GM21515 (cell line): ENCODE results near the gene UQCRHL.

Experiments used
- ATAC-seq: cut with Tn5 transposase; IDR thresholded peaks from one replicate; pipeline ENCODE4 v1.9.1; 2021; ENCODE audit not compliant: unreplicated experiment

The UQCRHL gene

DNA sequence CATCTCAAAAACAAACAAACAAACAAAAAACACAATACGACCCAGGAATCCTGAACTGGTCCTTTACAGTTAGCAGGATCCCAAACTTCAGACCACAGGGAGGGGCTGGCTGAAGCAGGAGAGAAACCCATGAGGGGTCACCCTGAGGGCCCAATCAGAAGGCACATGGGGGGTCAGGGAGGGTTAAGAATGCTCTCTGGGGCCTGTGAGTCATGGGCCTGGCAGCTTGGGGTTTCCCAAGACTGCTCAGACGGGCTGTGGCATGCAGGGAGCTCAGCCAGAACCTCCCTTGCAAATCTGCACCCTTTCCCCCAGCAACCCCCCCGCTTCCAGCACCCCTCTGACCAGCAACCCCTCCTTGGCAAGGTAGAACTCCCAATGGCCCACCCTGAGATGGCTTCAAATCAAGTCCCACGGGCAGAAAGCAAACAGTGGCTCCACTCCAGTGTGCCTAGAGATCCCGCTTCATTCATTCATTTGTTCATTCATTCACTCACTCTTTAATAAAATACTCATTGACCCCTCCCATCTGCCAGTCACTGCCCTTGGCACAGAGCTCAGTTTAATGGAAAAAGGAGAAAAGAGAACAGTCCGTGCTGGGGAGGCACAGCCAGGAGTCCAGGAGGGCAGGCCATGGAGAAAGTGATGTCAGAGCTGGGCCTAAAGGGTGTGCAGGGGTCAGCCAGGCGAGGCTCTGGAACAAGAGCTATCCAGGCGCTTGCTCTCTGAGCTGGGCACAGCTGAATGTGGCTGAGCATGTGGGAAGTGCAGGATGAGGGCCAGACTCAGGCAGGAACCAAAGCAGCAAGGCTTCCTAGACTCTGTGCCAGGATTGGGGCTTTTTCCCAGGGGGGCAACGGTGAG lies 8.2 kb downstream of the UQCRHL start:
- no peak for ATAC-seq

DNA sequence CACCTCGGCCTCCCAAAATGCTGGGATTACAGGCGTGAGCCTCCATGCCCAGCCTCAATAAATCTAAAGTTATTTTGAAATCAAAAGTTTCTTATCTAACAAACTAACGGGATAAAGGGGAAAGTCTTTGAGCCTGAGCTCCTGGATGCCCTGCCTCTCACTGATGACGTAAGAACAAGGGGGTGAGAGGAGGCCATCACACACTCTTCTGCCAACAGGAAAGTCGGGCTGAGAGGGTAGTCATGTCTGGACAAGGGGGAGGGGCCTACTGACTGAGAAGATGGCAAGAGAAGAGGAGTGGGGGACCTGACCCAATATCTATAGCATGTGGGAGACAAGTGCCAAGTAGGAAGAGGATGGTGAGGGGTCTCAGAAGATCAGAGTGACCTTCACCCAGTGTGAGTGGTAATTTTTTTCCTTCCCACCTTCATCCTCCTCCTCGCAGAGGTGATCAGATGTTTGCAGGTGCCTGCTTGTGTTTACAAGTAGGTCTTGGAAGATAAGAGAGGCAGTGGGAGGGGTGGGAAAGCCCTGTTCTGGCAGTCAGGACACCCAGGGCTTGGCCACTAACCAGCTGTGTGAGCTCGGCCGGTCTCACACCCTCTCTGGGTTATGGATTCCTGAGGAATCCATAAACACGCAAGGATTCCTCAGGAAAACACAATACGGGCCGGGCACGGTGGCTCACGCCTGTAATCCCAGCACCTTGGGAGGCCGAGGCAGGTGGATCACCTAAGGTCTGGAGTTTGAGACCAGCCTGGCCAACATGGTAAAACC lies 9.6 kb downstream of the UQCRHL start:
- ATAC-seq = no peak

DNA sequence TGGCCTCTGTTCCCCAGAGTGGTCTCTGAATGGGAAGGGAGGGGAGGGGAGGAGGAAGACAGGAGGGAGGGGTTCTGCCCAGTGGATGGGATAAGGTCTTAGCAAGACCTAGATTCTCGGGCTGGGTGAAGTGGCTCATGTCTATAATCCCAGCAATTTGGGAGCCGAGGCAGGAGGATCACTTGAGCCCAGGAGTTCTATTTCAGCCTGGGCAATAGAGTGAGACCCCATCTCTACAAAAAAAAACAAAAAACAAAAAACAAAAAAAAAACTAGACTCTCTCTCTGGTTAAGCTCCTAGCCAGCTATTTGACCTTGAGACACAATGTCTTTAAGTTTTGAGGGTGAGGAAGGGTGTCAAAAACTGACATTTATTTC lies 11.4 kb downstream of the UQCRHL start:
- ATAC-seq = no peak

DNA sequence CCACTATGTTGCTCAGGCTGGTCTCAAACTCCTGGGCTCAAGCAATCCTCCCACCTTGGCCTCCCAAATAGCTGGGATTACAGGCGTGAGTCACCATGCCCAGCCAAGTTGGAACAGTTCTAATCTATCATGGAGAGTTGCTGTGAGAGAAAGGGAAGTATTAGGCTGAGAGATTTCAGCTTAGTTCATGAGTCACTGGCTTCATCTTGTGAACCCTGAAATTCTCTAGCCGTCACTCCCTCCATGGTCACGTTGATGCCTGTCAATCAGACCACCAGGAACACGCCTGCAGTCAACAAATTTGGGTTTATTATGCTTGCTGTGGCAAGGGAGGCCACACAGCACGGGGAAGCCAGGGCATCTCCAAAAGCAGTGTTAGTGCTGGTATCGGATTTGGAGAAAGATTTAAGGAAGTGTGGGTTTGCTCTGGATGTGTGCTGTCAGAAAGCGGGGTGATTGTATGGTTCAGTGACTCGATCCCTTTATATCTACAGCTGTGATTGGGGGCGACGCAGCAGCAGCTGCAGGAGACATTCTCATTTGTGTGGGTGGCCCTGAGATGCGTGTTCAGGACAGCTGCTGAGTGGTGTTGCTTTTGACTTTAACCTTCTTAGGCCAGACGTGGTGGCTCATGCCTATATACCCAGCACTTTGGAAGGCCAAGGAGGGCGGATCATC lies 18.7 kb downstream of the UQCRHL start:
- ATAC-seq = no peak

DNA sequence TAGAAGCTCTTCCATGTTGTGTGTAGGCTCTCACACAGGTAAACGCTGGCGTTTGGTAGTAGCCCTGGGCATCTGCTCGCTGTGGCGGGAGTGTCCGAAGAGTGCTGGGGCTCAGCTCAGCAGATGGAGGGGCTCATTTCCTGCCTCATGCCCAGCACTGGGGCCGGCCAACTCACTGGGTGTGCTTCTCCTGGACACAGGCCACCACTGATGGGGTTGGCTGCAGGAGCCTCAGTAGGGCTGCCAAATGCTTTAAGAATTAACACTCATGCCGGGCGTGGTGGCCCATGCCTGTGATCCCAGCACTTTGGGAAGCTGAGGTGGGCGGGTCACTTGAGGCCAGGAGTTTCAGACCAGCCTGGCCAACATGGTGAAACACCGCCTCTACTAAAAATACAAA lies 20.9 kb downstream of the UQCRHL start:
- no peak for ATAC-seq

DNA sequence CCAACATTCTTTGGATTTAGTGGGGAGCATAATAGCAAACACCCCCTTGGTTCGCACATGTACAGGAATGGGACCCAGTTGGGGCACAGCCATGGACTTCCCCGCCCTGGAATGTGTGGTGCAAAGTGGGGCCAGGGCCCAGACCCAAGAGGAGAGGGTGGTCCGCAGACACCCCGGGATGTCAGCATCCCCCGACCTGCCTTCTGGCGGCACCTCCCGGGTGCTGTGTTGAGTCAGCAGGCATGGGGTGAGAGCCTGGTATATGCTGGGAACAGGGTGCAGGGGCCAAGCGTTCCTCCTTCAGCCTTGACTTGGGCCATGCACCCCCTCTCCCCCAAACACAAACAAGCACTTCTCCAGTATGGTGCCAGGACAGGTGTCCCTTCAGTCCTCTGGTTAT lies 21.8 kb downstream of the UQCRHL start:
- no peak for ATAC-seq

DNA sequence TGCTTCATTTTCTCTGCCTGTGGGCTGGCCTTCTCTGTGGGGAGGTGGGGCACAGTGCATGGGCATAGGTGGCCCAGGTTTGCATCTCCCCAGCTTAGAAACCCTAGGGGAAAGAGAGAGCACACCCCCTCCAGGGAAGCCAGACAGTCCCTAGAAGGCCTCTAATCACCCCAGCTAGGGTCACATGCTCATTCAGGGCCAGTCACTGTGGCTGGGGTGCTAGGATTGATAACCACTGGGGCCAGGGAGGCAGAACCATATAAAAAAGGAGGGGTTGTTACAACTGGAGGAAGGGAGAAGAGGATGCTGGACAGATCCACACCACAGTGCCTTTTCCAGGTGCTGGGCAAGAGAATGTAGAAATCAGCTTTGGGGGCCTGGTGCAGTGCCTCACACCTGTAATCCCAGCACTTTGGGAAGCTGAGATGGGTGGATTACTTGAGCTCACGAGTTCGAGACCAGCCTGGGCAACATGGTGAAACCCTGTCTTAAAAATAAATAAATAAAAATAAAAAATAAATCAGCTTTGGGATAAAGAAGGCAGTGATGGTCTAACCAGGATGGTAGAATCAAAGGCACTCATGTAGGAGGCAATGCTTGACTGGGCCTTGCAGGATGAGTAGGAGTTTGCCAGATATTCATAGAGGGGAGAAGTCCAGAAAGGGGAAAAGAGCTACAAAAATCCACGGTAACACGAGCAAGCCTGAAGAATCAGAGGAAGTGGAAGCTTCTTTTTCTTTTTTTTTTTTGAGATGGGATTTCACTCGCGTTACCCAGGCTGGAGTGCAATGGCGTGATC lies 29.3 kb downstream of the UQCRHL start:
- ATAC-seq = no peak

DNA sequence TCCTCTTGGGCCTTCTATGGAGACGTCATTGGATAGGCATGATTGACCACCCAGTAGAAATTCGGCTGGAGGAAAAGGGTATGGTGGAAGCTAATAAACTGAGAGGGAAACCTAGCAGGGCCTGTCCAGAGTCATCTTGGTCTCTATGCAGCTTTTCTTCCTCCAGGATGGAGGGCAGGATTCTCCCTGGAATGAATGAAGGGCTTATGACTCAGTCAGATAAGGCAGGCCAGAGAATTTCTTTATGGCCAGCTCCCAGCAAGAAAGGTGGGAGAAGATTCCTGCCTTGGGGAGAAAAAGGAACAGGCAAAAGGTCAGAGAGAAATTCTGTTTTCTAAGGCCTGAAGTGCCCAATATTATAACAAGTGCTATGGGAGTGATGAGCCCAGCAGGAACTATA lies 31.7 kb downstream of the UQCRHL start:
- ATAC-seq = no peak

DNA sequence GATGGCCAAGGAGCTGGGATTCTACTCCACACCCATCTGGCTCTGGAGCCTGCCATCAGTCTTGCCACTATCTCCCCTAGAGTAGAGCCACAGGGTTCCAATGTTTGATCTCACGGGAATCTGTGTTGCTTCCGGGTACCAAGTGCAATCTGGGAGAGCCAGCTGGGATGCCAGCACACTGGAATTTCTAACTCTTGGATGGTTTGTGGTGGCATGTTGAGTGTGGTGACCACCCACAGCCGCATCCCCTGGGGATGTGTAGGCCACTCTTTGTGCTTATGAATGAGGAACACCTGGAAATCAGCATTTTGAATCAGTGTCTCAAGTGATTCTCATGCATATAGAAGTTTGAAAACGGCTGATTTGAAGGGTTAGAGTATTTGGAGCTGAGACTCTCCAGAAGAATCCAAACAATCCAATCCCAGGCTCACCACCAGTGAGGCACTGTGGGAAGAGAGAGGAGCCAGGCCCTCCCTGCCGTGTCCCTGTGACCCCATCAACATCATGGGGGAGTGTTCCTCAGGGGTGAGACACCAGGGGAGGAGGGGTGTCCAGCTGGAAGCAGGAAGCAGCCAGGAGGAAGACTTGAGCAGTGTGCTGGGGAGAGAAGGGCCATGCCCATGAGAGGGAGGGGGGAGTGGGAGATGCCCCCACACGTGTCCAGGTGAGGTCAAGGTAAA lies 35.5 kb downstream of the UQCRHL start:
- no peak for ATAC-seq

DNA sequence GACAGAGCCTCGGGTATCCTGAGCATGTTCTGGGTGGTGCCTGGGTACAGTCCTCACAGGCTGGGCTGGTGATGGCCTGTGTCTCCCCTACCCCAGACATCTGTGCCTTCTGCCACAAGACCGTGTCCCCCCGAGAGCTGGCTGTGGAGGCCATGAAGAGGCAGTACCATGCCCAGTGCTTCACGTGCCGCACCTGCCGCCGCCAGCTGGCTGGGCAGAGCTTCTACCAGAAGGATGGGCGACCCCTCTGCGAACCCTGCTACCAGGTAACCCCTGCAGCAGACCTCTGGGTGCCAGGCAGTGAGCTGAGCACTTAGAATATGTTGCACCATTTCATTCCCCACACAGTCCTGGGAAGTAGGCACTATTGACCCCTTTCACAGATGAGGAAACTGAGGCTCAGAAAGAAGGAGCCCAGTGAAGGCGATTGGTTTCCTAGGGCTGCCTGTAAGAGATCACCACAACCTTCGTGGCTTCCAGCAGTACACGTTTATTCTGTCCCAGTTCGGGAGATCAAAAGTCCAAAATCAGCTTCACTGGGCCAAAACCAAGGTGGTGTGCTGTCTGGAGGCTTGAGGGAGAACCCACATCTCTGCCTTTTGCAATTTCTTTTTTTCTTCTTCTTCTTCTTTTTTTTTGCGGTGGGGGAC lies 37.0 kb downstream of the UQCRHL start:
- no peak for ATAC-seq

DNA sequence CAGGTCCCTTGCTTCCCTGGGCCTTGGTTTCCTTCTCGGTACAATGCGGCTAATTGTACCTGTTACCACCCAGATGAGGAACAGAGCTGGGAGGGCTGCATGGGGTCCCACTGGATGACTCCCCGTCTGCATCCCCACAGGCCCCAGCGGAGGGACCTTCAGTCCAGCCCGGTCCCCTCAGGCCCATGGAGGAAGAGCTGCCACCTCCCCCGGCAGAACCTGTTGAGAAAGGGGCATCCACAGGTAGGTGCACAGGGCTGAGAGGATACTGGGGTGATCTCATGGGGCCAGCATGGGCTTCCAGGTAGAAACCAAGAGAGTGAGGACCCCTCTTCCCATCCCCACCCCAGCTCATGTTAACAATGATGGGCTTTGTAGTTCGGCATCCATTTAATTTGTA lies 39.1 kb downstream of the UQCRHL start:
- ATAC-seq = no peak

DNA sequence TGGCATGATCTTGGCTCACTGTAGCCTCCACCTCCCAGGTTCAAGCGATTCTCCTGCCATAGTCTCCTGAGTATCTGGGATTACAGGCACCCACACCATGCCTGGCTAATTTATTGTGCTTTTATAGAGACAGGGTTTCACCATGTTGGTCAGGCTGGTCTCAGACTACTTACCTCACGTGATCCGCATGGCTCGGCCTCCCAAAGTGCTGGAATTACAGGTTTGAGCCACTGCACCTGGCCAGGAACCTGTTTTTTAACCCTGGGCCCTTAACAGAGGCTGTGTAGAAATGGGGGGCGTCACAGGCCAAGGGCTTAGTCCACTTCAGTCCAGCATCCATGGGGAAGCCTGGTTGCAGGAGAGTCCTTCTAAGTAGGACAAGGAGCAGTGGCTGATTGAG lies 39.5 kb downstream of the UQCRHL start:
- no peak for ATAC-seq

DNA sequence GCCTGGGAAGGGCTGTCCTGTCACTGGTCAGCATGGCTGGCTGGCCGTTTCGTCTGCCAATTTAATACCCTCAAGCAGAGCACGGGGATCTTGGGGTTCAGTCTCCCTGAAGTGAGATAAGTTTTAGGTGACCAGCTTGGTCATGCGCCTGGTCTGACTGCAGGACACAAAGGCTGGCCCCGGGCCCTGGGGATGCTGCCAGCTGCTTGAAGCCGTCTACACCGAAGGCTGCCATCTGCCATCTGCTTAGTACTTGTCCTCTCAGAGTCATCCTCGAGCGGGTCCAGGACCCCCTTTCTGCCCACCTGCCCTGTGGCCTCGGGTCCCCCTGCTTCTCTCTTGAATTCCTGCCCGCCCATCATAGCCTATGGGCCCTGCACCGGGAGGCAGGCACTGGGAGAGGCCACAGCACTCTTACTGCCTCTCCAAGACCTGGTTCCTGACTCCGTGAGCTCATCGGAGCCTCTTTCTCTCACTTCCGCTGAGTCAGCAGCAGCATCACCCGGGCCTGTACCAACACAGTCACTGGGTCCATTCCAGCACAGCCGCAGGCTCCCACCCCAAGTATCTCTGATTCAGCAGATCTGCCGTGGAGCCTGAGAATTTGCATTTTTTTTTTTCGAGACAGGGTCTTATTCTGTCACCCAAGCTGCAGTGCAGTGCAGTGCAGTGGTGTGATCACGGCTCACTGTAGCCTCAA lies 41.8 kb downstream of the UQCRHL start:
- no peak for ATAC-seq

DNA sequence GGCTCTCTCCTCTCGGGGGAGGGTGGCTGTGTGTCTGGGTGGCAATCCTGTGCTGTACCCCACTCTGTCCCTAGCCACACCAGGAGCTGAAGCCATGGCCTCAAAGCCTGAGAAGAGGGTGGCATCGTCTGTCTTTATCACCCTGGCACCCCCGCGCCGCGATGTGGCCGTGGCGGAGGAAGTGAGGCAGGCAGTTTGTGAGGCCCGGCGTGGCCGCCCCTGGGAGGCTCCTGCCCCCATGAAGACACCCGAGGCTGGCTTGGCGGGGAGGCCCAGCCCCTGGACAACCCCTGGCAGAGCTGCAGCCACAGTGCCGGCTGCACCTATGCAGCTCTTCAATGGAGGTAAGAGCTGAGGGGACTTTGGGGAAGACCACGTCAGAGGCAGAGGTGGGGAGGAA lies 42.6 kb downstream of the UQCRHL start:
- no peak for ATAC-seq

DNA sequence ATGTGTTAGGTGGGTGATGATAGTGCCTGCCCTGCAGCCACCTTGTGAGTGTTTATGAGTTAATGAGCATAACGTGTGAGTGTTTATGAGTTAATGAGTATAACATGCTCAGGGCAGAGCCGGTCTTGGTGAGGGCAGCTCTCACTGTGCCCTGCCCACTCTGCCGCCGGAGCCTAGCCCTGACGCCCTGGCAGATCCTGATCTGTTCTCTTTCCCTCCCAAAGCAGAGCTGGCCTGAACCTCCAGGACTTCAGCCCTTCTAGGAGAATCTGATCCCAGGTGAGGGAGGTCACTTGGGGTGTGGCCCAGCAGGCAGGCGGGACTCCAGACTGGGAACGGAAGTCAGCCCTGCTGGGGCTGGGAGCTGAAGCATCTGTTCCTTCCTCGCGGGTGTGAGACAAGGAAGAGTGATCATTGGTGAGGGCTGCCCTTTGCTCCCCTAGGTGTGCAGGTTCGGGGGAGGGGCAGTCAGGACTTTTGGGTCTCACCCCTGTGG lies 43.1 kb downstream of the UQCRHL start:
- ATAC-seq = no peak

DNA sequence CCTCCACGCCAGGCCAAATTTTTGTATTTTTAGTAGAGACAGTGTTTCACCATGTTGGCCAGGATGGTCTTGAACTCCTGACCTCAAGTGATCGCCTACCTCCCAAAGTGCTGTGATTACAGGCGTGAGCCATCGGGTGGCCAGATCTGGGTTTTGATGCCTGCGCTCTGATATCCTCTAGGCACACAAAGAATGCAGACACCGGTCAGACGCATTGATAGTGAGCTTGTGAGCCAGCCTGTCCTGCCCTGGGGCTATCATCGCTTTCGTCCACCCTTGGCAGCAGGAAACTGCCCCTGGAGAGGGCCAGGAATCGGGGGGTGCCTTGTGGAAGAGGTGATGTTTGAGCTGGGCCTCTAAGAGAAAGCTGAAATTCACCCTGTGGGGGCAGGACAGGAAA lies 44.9 kb downstream of the UQCRHL start:
- no peak for ATAC-seq

DNA sequence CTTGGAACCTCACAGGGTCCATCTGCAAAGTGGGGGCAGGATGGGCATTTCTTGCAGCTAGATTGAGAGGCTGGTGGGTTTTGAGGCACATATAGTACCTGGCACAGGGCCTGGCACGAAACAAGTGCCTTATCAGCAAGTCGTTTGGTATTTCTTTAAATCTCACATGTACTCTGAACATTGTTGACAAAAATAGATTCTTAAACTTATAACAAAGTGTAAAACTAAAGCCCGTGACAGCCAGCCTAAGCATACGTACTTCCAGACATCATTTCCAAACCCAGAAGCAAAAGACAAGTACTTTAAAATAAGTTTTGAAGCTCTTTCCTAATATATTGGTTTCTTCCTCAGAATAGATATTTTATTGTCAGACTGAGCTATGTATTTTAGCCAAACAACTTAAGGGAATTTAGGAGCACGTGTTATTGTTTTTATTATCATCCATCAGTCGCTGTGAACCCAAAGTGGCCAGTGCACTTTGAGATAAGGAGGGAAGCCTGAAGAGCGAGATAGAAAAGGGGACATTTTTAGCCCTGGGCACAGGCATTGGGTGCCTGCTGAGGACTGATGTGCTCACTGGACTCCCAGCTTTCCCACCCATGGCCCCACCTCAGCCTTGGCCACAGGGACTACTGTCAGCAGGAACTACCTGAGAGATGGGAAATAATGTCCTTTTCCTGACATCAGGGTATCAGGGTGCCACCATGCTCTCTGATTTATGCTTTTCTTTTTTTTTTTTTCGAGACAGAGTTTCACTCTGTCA lies 45.9 kb downstream of the UQCRHL start:
- no peak for ATAC-seq

DNA sequence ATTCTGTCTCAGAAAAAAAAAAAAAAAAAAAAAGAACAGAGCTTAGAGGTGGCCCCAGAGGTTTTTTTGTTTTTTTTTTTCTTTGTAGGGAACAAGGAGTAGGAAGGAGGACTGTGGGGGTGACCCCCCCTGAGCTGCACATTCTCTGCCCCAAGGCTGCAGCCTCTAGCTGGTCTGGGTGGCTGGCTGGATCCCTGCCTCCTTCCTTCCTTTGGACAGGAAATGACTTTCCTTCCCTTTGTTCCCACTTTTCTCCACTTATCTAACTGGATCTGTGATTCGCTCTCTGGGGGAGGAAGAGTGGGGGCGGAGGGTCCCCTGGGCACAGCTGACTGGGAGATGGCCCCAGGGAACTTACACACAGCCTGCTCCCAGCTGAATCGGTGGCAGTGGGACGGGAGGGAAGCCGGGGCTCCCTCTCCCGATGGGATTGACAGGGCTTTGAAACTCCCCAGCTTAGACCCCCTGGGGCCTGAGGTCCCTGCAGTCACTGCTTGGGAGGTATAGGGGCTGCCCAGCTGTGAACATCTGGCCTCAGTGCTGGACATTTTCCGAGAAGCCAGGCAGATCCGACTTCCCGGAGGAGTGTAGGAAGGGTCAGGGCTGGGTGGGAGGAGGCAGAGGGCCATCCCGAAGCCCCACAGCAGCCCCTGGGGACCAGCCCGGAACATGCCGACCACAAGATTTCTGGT lies 46.8 kb downstream of the UQCRHL start:
- no peak for ATAC-seq
